NCI-H1436 (cell line): ENCODE results near the gene ZKSCAN4.

Source experiments
- DNase-seq: peaks from one replicate; lab custom pipeline; 2025; lab: John Stamatoyannopoulos, UW

The ZKSCAN4 gene

DNA sequence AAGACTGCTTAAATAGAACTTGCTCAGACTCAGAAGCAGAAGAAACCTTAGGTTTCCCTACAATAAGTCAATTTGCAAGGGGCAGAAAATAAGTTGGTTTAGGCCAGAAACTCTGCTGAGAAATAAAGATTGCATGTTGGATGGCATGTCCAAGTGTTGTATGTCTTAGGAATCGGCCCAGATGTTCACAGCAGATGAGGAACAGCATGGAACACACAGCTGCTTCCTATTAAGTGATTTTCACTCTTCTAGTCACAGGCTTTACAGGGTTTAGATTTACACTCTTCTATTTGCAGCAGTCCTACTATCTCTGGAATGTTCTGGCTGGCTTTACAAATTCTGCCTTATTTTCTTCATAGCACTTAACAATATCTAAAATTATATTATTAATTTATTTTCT lies 3.2 kb downstream of the ZKSCAN4 start:
- no peak for DNase-seq

GRCh38 chr6:28245206-28245941 lies 6.7 kb downstream of the ZKSCAN4 start:
- no peak for DNase-seq

DNA sequence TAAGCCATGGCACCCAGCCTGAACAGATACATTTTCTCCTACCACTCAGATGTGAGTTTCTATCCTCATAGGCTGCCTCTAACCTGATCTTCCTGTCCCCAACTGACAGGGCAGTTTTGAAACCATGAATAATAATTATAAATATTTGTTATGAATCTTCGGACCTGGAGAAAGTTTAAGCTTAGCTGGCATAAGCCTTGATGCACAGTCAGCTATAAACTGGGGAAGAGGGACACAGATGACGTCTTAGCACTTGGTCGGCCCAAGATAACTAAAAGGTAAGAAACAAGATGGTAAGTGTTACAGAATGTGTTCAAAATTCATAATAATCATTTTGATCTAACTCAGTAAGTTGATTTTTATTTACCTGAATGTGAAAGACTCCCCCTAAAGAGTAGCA lies 8.1 kb downstream of the ZKSCAN4 start:
- DNase-seq = no peak

- DNase-seq = no peak
Observed at GRCh38 chr6:28240471-28240870, 11.6 kb downstream of the ZKSCAN4 start.

DNA sequence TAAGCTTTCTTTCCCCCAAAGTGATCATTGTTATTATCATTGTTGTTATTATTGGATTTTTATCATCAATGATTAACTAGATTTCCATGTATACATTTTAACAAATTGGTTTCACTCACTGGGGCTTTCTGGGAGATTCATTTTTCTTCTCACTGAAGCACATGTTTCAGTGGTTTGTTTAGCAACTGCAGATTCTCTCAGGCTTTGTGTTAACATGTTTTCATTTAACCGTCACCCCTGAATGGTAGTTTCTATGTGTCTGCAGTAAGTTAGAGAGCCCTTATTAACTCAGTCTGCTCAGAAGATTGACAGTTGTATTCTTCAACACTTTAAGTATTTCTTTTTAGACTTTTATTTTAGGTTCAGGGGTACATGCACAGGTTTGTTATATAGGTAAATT lies 12.4 kb downstream of the ZKSCAN4 start:
- no peak for DNase-seq

DNA sequence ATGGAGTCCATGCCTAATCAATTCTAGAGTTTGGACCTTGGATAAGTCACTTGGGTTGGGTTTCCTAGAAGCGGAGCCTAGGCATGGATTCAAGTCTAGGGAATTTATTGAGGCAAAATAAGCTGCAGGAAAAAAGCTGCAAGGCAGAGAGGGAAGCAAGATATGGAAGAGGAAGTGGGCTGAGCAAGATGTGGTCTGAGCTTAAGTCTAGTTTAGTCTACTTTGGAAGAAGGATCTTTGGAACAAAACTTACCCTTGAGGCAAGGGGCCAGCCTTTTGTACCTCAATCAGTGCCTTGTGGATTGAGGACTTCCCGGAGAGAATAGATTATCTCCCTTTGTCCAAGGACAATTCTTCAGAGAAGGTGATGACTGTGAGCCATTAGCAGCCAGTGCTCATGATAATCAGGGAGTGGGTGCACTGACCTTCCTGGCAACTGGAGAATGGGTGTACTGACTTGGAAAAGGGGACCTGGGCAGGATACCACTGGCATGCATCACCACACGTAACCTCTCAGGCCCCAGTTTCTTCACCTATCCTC lies 16.1 kb downstream of the ZKSCAN4 start:
- DNase-seq = no peak

GRCh38 chr6:28232785-28233184 lies 19.3 kb downstream of the ZKSCAN4 start:
- DNase-seq = no peak

DNA sequence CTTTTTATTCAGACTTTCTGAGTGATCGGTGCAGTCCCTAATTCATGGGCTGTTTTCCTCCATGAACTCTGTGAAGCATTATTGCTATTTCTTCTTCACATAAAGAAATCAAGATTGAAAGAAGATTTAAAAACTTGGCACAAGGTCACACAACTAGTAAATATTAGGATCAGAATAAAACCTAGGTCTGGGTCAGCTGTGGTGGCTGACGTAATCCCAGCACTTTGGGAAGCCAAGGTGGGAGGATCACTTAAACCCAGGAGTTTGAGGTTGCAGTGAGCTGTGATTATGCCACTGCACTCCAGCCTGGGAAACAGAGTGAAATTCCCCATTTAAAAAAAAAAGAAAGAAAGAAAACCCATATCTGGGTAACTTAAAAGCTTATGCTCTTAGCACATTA lies 25.6 kb downstream of the ZKSCAN4 start:
- DNase-seq = no peak

GRCh38 chr6:28225056-28225834 lies 26.8 kb downstream of the ZKSCAN4 start, which contains the start of gene ZSCAN9:
Gene ZSCAN9, plus strand, starts transcription at chr6:28225275. Its CDS starts 1,810 bp downstream, at chr6:28227085.
- peak; percentile 70 for DNase-seq

GRCh38 chr6:28224131-28225055 lies 27.7 kb downstream of the ZKSCAN4 start:
- no peak for DNase-seq

DNA sequence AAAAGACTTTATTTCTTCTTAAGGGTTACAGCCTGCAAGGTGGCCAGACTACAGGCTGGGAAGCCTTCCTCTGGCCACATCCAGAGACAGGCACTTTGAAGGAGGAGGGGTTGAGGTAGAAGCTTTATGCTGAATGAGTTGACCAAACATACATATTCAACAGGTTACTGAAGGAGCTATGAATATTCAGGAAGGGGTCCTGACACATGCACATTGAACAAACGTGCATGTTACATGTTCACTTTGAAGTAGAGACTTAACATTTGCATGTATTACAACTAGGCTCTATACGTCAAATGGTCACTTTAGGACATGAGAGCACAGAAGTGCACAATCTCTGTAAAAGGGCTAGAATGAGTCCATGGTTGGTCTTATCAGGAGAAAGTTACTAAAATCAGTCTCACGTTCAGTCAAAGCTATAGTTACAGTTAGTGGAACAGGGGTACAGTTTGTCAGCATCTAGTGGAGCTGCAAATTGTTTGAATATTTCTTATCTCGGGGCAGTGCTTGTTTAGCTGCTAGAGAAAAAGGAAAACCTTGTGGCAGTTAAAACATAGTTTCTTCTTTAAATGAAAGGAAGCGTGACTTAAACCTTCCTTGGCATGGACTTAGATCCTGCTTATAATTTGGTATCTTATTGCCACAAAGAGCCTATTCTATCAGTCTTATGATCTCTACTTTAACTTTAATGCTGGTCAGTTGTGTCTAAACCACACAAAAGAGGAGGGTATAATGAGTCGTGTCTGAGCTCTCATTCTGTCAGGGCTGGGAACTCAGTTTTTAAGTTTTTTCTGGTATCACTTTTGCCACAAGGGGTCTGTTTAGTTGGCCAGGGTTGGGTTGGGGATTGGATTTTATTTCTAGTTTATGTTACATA lies 31.6 kb downstream of the ZKSCAN4 start:
- DNase-seq = no peak

- peak; percentile 46 for DNase-seq
Observed at GRCh38 chr6:28218312-28219248, 33.5 kb downstream of the ZKSCAN4 start.

- DNase-seq = no peak
Observed at GRCh38 chr6:28217890-28218289, 34.2 kb downstream of the ZKSCAN4 start.

DNA sequence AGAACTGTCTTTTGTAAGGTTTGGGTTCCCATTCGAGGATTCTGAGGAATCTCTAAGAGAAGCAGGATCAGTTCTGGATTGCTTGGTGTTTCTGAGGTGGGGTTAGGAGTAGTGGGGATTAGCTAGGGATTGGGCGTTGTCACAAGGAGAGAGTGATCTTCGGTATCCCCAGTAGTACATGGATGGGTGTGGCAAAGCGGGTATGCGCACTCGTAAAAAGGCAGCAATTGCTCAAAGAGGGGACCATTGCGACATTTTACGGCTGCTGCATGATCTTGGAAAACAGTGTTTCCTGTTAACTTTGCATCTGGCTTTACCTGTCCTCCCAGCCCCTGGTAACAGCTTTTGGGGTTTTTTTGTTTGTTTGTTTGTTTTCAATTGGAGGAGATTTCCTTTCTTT lies 36.6 kb downstream of the ZKSCAN4 start:
- DNase-seq = no peak

- DNase-seq = no peak
Observed at GRCh38 chr6:28213213-28213523, 38.9 kb downstream of the ZKSCAN4 start.

- DNase-seq = peak; percentile 61
Observed at GRCh38 chr6:28212510-28213212, 39.4 kb downstream of the ZKSCAN4 start.

- no peak for DNase-seq
Observed at GRCh38 chr6:28211840-28212509, 40.1 kb downstream of the ZKSCAN4 start.

DNA sequence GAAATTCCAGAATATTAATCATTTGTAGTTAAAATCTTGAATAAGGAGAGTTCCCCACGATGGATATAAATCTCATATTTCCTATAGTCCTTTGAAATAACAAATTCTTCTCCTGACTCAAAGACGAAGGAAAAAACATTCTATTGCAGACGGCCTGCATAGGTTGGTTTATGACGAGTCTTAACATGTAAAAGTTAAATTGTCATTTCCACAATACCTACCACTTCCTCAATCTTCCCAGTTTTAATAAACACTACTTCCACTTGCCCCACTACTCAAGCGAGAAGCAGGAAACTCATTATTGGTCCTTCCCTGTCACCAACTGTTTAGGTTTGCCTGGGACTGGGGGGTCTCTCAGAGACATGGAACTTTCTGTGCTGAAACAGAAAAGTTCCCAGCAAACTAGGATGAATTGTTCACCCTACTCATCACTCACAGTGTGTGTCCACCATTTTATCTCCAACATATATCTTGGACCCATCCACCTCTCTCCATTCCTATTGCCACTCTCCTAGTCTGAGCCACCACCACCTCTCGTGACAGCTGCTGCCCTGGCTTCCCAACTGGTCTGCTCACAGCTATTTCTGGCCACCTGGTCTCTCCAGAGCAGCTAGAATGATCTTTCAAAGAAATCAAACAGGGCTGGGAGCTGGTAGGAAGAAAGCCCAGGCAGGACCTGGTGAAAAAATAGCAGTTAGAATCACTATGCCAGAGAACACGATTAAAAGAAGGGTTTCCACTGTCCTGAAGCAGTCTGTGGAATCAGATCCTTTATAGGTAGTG lies 42.1 kb downstream of the ZKSCAN4 start:
- no peak for DNase-seq
